Fibroblast of lung (primary cell): ENCODE data around the gene PRICKLE1. TPM values are rescaled to one million over a fixed set of nuclear protein-coding genes. Genes with fewer than 3 reads are reported as not detected.

ENCODE experiments used
- DNase-seq, 2 donors: peaks; one replicate each; pipeline versions ENCODE4 v3.0.0 to v3.0.0-alpha.2; 2010; ENCODE audit warnings: low read depth in 2 of 2
- H2AFZ ChIP-seq: 2 replicates; pipeline ENCODE4 v1.5.1; 2012; ENCODE audit warnings: low read length, control low read depth, inconsistent platforms
- H3K27ac ChIP-seq: 2 replicates; pipeline ENCODE4 v1.5.1; 2011; ENCODE audit warnings: low read length, control low read depth; ENCODE audit not compliant: insufficient read depth
- H3K27me3 ChIP-seq: 2 replicates; pipeline ENCODE4 v1.5.1; 2011; ENCODE audit warnings: mild to moderate bottlenecking, low read length; ENCODE audit not compliant: control insufficient read depth, insufficient read depth
- H3K36me3 ChIP-seq: 2 replicates; pipeline ENCODE4 v1.5.1; 2011; ENCODE audit warnings: low read length; ENCODE audit not compliant: control insufficient read depth, insufficient read depth
- H3K4me1 ChIP-seq: 2 replicates; pipeline ENCODE4 v1.5.1; 2011; ENCODE audit warnings: low read length; ENCODE audit not compliant: control insufficient read depth, insufficient read depth; ENCODE audit errors: extremely low read depth
- H3K4me2 ChIP-seq: 2 replicates; pipeline ENCODE4 v1.5.1; 2011; ENCODE audit warnings: low read length, control low read depth; ENCODE audit not compliant: insufficient read depth; ENCODE audit errors: extremely low read depth
- H3K4me3 ChIP-seq, 4 experiments: fragments of 200-600 bp in 1 of 4; sonication (generic) in 1 of 4; replicated peaks in 1 of 4; 2 replicates each; pipeline ENCODE4 v1.5.1; 2011 to 2016; ENCODE audit warnings: low read length in 4 of 4, low read depth in 3 of 4, mild to moderate bottlenecking in 3 of 4, control low read depth in 2 of 4, inconsistent platforms in 1 of 4, mixed read lengths in 1 of 4; ENCODE audit not compliant: insufficient read depth in 1 of 4; ENCODE audit errors: control extremely low read depth in 1 of 4
- H3K79me2 ChIP-seq: 2 replicates; pipeline ENCODE4 v1.5.1; 2012; ENCODE audit warnings: mild to moderate bottlenecking, low read length, inconsistent platforms; ENCODE audit not compliant: control insufficient read depth, insufficient read depth
- H3K9ac ChIP-seq: 2 replicates; pipeline ENCODE4 v1.5.1; 2011; ENCODE audit warnings: mild to moderate bottlenecking, low read length, control low read depth; ENCODE audit not compliant: insufficient read depth
- H3K9me3 ChIP-seq: 2 replicates; pipeline ENCODE4 v1.5.1; 2012; ENCODE audit warnings: low read depth, low read length; ENCODE audit not compliant: control insufficient read depth, insufficient read depth
- H4K20me1 ChIP-seq: 2 replicates; pipeline ENCODE4 v1.5.1; 2011; ENCODE audit warnings: low read length; ENCODE audit not compliant: control insufficient read depth, insufficient read depth; ENCODE audit errors: extremely low read depth
- CTCF ChIP-seq, 2 donors: IDR thresholded peaks in 1 of 2; conservative IDR thresholded peaks in 1 of 2; 1 replicate in 1 of 2; 2 replicates in 1 of 2; pipeline ENCODE4 v1.5.1; 2011 to 2012; ENCODE audit warnings: low read length in 2 of 2, control low read depth in 1 of 2, inconsistent platforms in 1 of 2, low read depth in 1 of 2, mild to moderate bottlenecking in 1 of 2
- EZH2 ChIP-seq: IDR thresholded peaks from 2 replicates; pipeline ENCODE4 v1.5.1; 2012; ENCODE audit warnings: low read length, control low read depth, mild to moderate bottlenecking; ENCODE audit errors: missing control alignments
- polyA plus RNA-seq, 2 donors: library from polyadenylated mRNA; depleted of rRNA in 1 of 2; stranded (reverse) in 1 of 2; unstranded in 1 of 2; fragments of >200 nt; gene quantifications; 2 replicates each; pipeline ENCODE4 v1.2.1, GENCODE V29; 2011 to 2012; ENCODE audit warnings: missing spikeins in 1 of 2
- total RNA-seq: library from RNA; depleted of rRNA; stranded (reverse); fragments of >200 nt; gene quantifications from 2 replicates; pipeline ENCODE4 v1.2.1, GENCODE V29; 2014

The PRICKLE1 gene
- total and polyA plus RNA-seq, 2 donors (not counting 1 experiment from before 2014, with no cell fraction given), result 3.4 to 9.6 TPM

GRCh38 chr12:42630314-42630713 lies 40.8 kb upstream of the PRICKLE1 start:
- H3K36me3 ChIP-seq, result no peaks in the 10 kb centered on the region
- TF ChIP-seq EZH2, result no peak
- H3K4me3 ChIP-seq, result no peak overlapping the region

GRCh38 chr12:42627151-42627550 lies 37.6 kb upstream of the PRICKLE1 start:
- H3K79me2 ChIP-seq, result no peaks in the 10 kb centered on the region
- H3K4me3 ChIP-seq, result no peak overlapping the region
- no peaks in the 10 kb centered on the region for H3K9me3 ChIP-seq
- no peak overlapping the region for H2AFZ ChIP-seq
- H3K36me3 ChIP-seq, result no peaks in the 10 kb centered on the region
- no peaks in the 10 kb centered on the region for H4K20me1 ChIP-seq
- H3K4me1 ChIP-seq, result no peaks in the 10 kb centered on the region
- no peak overlapping the region for H3K9ac ChIP-seq
- H3K4me2 ChIP-seq, result no peak overlapping the region
- no peak overlapping the region for H3K27ac ChIP-seq
- H3K27me3 ChIP-seq, result no peaks in the 10 kb centered on the region
- no peak for DNase-seq
- TF ChIP-seq EZH2 (no peak), CTCF (conservative IDR thresholded peaks at IDR 0.05 in 1 of 2, IDR thresholded peaks at IDR 0.05 in 1 of 2; ENCODE audit: low read depth in 1 of 2, low read length in 2 of 2) (no peak)

More at GRCh38 chr12:42630314-42630713, 40.8 kb upstream of the PRICKLE1 start:
- Histone ChIP-seq H3K4me2 (no peak overlapping the region), H3K4me1 (no peaks in the 10 kb centered on the region), H2AFZ (no peak overlapping the region), H4K20me1 (no peaks in the 10 kb centered on the region), H3K9ac (no peak overlapping the region), H3K9me3 (no peaks in the 10 kb centered on the region), H3K27me3 (no peaks in the 10 kb centered on the region), H3K79me2 (no peaks in the 10 kb centered on the region), H3K27ac (no peak overlapping the region)
- DNase-seq, result no peak

GRCh38 chr12:42625611-42626010 lies 36.1 kb upstream of the PRICKLE1 start:
- TF ChIP-seq CTCF (conservative IDR thresholded peaks at IDR 0.05 in 1 of 2, IDR thresholded peaks at IDR 0.05 in 1 of 2; ENCODE audit: low read depth in 1 of 2, low read length in 2 of 2) (no peak), EZH2 (no peak)
- no peaks in the 10 kb centered on the region for H3K79me2 ChIP-seq
- H3K27me3 ChIP-seq, result no peaks in the 10 kb centered on the region
- H3K27ac ChIP-seq, result no peak overlapping the region
- peak in 1 of 2 donors; percentile 10 for DNase-seq
- H3K4me3 ChIP-seq, result no peak overlapping the region
- no peaks in the 10 kb centered on the region for H3K36me3 ChIP-seq
- H3K4me1 ChIP-seq, result no peaks in the 10 kb centered on the region
- H4K20me1 ChIP-seq, result no peaks in the 10 kb centered on the region
- no peak overlapping the region for H2AFZ ChIP-seq
- no peak overlapping the region for H3K4me2 ChIP-seq
- no peak overlapping the region for H3K9ac ChIP-seq
- no peaks in the 10 kb centered on the region for H3K9me3 ChIP-seq
